Esophagus (tissue), 2 donors: ENCODE data around the gene FUBP1. TPM values are rescaled to one million over a fixed set of nuclear protein-coding genes. Genes with fewer than 3 reads are reported as not detected.

Source experiments
- H3K27ac ChIP-seq, 2 donors: one replicate each; pipeline ENCODE4 v1.5.1; 2013; ENCODE audit warnings: low read depth in 2 of 2, mild to moderate bottlenecking in 2 of 2, inconsistent platforms in 1 of 2, low read length in 1 of 2, moderate library complexity in 1 of 2
- H3K27me3 ChIP-seq, 2 donors: one replicate each; pipeline ENCODE4 v1.6.1; 2013; ENCODE audit warnings: low read length in 2 of 2, control low read depth in 1 of 2, mild to moderate bottlenecking in 1 of 2; ENCODE audit not compliant: insufficient read depth in 2 of 2, control insufficient read depth in 1 of 2
- H3K36me3 ChIP-seq, 2 donors: one replicate each; pipeline ENCODE4 v1.6.1; 2013; ENCODE audit warnings: low read length in 1 of 2; ENCODE audit not compliant: control insufficient read depth in 2 of 2, insufficient read depth in 2 of 2
- H3K4me1 ChIP-seq, 2 donors: one replicate each; pipeline ENCODE4 v1.6.1; 2013; ENCODE audit warnings: low read length in 1 of 2; ENCODE audit not compliant: control insufficient read depth in 2 of 2, insufficient read depth in 2 of 2
- H3K4me3 ChIP-seq, 2 donors: one replicate each; pipeline ENCODE4 v1.5.1; 2013; ENCODE audit warnings: low read length in 2 of 2, mild to moderate bottlenecking in 2 of 2, low read depth in 1 of 2, moderate library complexity in 1 of 2
- H3K9me3 ChIP-seq, 2 donors: one replicate each; pipeline ENCODE4 v1.6.1; 2013; ENCODE audit warnings: mild to moderate bottlenecking in 2 of 2, low read depth in 1 of 2, low read length in 1 of 2, moderate library complexity in 1 of 2; ENCODE audit not compliant: control insufficient read depth in 2 of 2, insufficient read depth in 1 of 2
- WGBS, 2 donors: extraction: QIAGEN DNeasy Blood & Tissue Kit; methylation state at CpG; one replicate each; pipeline ENCODE4 v1.1.7; 2013; 5-methylcytosine and 5-hydroxymethylcytosine counted together
- polyA plus RNA-seq, 2 donors: library from polyadenylated mRNA; stranded (reverse); fragments of 200-250 nt; gene quantifications; one replicate each; pipeline ENCODE4 v1.2.3, GENCODE V29; 2013
- donor health status: healthy with polysubstance abuse.
- donor health status: Bipolar disorder and iron deficiency.

The FUBP1 gene
- polyA plus RNA-seq, 2 donors: 25.7 to 38.6 TPM

- H3K36me3 ChIP-seq: peaks cover 5 to 13% of the 10 kb centered on the region in 2 donors
- 86 to 88% methylated on average over 3 of the region's 3 CpGs for WGBS, 2 donors
- no peaks in the 10 kb centered on the region for H3K9me3 ChIP-seq
- H3K4me3 ChIP-seq: no peak overlapping the region
- H3K27me3 ChIP-seq: no peaks in the 10 kb centered on the region
- H3K27ac ChIP-seq: no peak overlapping the region
- no peaks in the 10 kb centered on the region for H3K4me1 ChIP-seq
These were observed 23.2 kb downstream of the FUBP1 start for GRCh38 chr1:77955709-77956108.

- Histone ChIP-seq H3K27ac (no peak overlapping the region), H3K9me3 (no peaks in the 10 kb centered on the region), H3K36me3 (peaks cover 5 to 13% of the 10 kb centered on the region in 2 donors), H3K4me1 (no peaks in the 10 kb centered on the region), H3K4me3 (no peak overlapping the region), H3K27me3 (no peaks in the 10 kb centered on the region)
- WGBS, 2 donors: 92 to 99% methylated on average over 2 of the region's 2 CpGs
These were observed 24.4 kb downstream of the FUBP1 start for GRCh38 chr1:77954521-77954920.

GRCh38 chr1:77953907-77954306, 25.0 kb downstream of the FUBP1 start:
- H3K4me3 ChIP-seq: no peak overlapping the region
- H3K36me3 ChIP-seq: peaks cover 5 to 13% of the 10 kb centered on the region in 2 donors
- H3K4me1 ChIP-seq: no peaks in the 10 kb centered on the region
- H3K9me3 ChIP-seq: no peaks in the 10 kb centered on the region
- H3K27ac ChIP-seq: no peak overlapping the region
- H3K27me3 ChIP-seq: no peaks in the 10 kb centered on the region
- 96 to 100% methylated on average over 3 of the region's 3 CpGs for WGBS, 2 donors

- Histone ChIP-seq H3K27ac (no peak overlapping the region), H3K9me3 (no peaks in the 10 kb centered on the region), H3K27me3 (no peaks in the 10 kb centered on the region), H3K4me1 (no peaks in the 10 kb centered on the region), H3K4me3 (no peak overlapping the region), H3K36me3 (peaks cover 3 to 12% of the 10 kb centered on the region in 2 donors)
- 96 to 100% methylated on average over 1 of the region's 1 CpG for WGBS, 2 donors
These were observed 27.5 kb downstream of the FUBP1 start for GRCh38 chr1:77951328-77951727.

GRCh38 chr1:77950873-77951272, 28.0 kb downstream of the FUBP1 start:
- H3K9me3 ChIP-seq: no peaks in the 10 kb centered on the region
- H3K27me3 ChIP-seq: no peaks in the 10 kb centered on the region
- H3K36me3 ChIP-seq: peaks cover 3 to 12% of the 10 kb centered on the region in 2 donors
- H3K4me3 ChIP-seq: no peak overlapping the region
- no peak overlapping the region for H3K27ac ChIP-seq
- no peaks in the 10 kb centered on the region for H3K4me1 ChIP-seq

- Histone ChIP-seq H3K27me3 (no peaks in the 10 kb centered on the region), H3K9me3 (no peaks in the 10 kb centered on the region), H3K4me1 (no peaks in the 10 kb centered on the region), H3K27ac (no peak overlapping the region), H3K4me3 (no peak overlapping the region), H3K36me3 (peaks cover 3 to 11% of the 10 kb centered on the region in 2 donors)
- WGBS, 2 donors: 44 to 46% methylated on average over 2 of the region's 2 CpGs
These were observed 29.9 kb downstream of the FUBP1 start for GRCh38 chr1:77948841-77949424.

GRCh38 chr1:77945345-77945744, 33.5 kb downstream of the FUBP1 start:
- H3K4me3 ChIP-seq: no peak overlapping the region
- H3K36me3 ChIP-seq: peaks cover 2 to 3% of the 10 kb centered on the region in 2 donors
- H3K4me1 ChIP-seq: no peaks in the 10 kb centered on the region
- H3K9me3 ChIP-seq: no peaks in the 10 kb centered on the region
- H3K27ac ChIP-seq: no peak overlapping the region
- WGBS, 2 donors: 86 to 95% methylated on average over 2 of the region's 2 CpGs
- no peaks in the 10 kb centered on the region for H3K27me3 ChIP-seq

GRCh38 chr1:77942400-77943140, 36.3 kb downstream of the FUBP1 start:
- WGBS, 2 donors: 94 to 97% methylated on average over 4 of the region's 4 CpGs

GRCh38 chr1:77940921-77941570, 37.8 kb downstream of the FUBP1 start:
- no peak overlapping the region for H3K4me3 ChIP-seq
- no peaks in the 10 kb centered on the region for H3K27me3 ChIP-seq
- H3K4me1 ChIP-seq: no peaks in the 10 kb centered on the region
- peaks cover 0 to 2% of the 10 kb centered on the region in 2 donors for H3K36me3 ChIP-seq
- no peak overlapping the region for H3K27ac ChIP-seq
- WGBS, 2 donors: 94 to 95% methylated on average over 4 of the region's 4 CpGs
- no peaks in the 10 kb centered on the region for H3K9me3 ChIP-seq

More at GRCh38 chr1:77942400-77943140, 36.3 kb downstream of the FUBP1 start:
- no peaks in the 10 kb centered on the region for H3K4me1 ChIP-seq
- H3K27me3 ChIP-seq: no peaks in the 10 kb centered on the region
- no peak overlapping the region for H3K27ac ChIP-seq
- H3K9me3 ChIP-seq: no peaks in the 10 kb centered on the region
- H3K36me3 ChIP-seq: peaks cover 2 to 3% of the 10 kb centered on the region in 2 donors
- H3K4me3 ChIP-seq: no peak overlapping the region
